IMR-90 (cell line): Measurements from ENCODE around the gene EXOC4. TPM values are rescaled to one million over a fixed set of nuclear protein-coding genes. Genes with fewer than 3 reads are reported as not detected.

Experiments used
- ATAC-seq: fragments of 200-7000 bp; cut with Tn5 transposase; 2 replicates; pipeline ENCODE4 v1.9.1; 2020; ENCODE audit warnings: low read depth, mild to moderate bottlenecking, moderate library complexity
- BruUV-seq: library from RNA; stranded (reverse); fragments of 400-500 nt; replicated peaks from 2 replicates; lab custom pipeline; 2021; lab: Mats Ljungman, UMichigan
- CTCF ChIA-PET: fragments of 300-600 bp; formaldehyde crosslinking; extraction: SDS; loops from one replicate; lab custom pipeline; 2021; ENCODE audit warnings: antibody characterized with exemption; lab: Yijun Ruan, JAX
- POLR2A ChIA-PET: fragments of 300-600 bp; sonication (Branson Sonifier 250); formaldehyde crosslinking; loops from one replicate; lab custom pipeline; 2022; ENCODE audit warnings: antibody characterized with exemption; ENCODE audit not compliant: unreplicated experiment; lab: Charles Lee
- DNase-seq: peaks from one replicate; pipeline ENCODE4 v3.0.0; 2013
- H2AFZ ChIP-seq: replicated peaks from 2 replicates; pipeline ENCODE3; 2013; ENCODE audit warnings: low read length, mild to moderate bottlenecking; ENCODE audit not compliant: poor library complexity
- H2AK5ac ChIP-seq: 2 replicates; pipeline ENCODE4 v1.6.1; 2013; ENCODE audit warnings: low read depth, low read length, inconsistent platforms
- H2AK9ac ChIP-seq: replicated peaks from 2 replicates; pipeline ENCODE3; 2013; ENCODE audit warnings: mild to moderate bottlenecking, low read depth, low read length, moderate library complexity; ENCODE audit not compliant: poor library complexity
- H2BK120ac ChIP-seq: 2 replicates; pipeline ENCODE4 v1.6.1; 2013; ENCODE audit warnings: low read depth, low read length, inconsistent platforms
- H2BK15ac ChIP-seq: 3 replicates; pipeline ENCODE4 v1.6.1; 2013; ENCODE audit warnings: low read depth, low read length, inconsistent platforms
- H2BK20ac ChIP-seq: 2 replicates; pipeline ENCODE4 v1.6.1; 2013; ENCODE audit warnings: low read depth, mild to moderate bottlenecking, inconsistent platforms, low read length, moderate library complexity
- H2BK5ac ChIP-seq: 2 replicates; pipeline ENCODE4 v1.6.1; 2013; ENCODE audit warnings: mild to moderate bottlenecking, low read depth, low read length, inconsistent platforms; ENCODE audit not compliant: poor library complexity, severe bottlenecking
- H3K14ac ChIP-seq: replicated peaks from 2 replicates; pipeline ENCODE4 v1.6.1; 2013; ENCODE audit warnings: low read depth, low read length, inconsistent platforms
- H3K18ac ChIP-seq: 2 replicates; pipeline ENCODE4 v1.6.1; 2013; ENCODE audit warnings: low read depth, low read length, control low read depth
- H3K23ac ChIP-seq: 2 replicates; pipeline ENCODE4 v1.6.1; 2013; ENCODE audit warnings: low read depth, low read length, inconsistent platforms
- H3K27ac ChIP-seq: 2 replicates; pipeline ENCODE4 v1.5.1; 2013; ENCODE audit warnings: mild to moderate bottlenecking, control low read depth, low read length; ENCODE audit not compliant: insufficient read depth
- H3K27me3 ChIP-seq: 2 replicates; pipeline ENCODE4 v1.6.1; 2013; ENCODE audit warnings: low read length; ENCODE audit not compliant: control insufficient read depth, insufficient read depth
- H3K36me3 ChIP-seq: 2 replicates; pipeline ENCODE4 v1.6.1; 2013; ENCODE audit warnings: low read length, mixed read lengths; ENCODE audit not compliant: control insufficient read depth, insufficient read depth
- H3K4ac ChIP-seq: 2 replicates; pipeline ENCODE4 v1.6.1; 2013; ENCODE audit warnings: low read depth, low read length, inconsistent platforms
- H3K4me1 ChIP-seq: 2 replicates; pipeline ENCODE4 v1.6.1; 2013; ENCODE audit warnings: low read length, mixed read lengths; ENCODE audit not compliant: control insufficient read depth, insufficient read depth
- H3K4me2 ChIP-seq: 2 replicates; pipeline ENCODE4 v1.6.1; 2013; ENCODE audit warnings: low read depth, mild to moderate bottlenecking, control low read depth, low read length, moderate library complexity
- H3K4me3 ChIP-seq: 2 replicates; pipeline ENCODE4 v1.5.1; 2013; ENCODE audit warnings: low read depth, mild to moderate bottlenecking, control low read depth, low read length, moderate library complexity; ENCODE audit not compliant: insufficient read depth
- H3K56ac ChIP-seq: 2 replicates; pipeline ENCODE4 v1.6.1; 2013; ENCODE audit warnings: low read length, inconsistent platforms; ENCODE audit not compliant: insufficient read depth; ENCODE audit errors: extremely low read depth
- H3K79me1 ChIP-seq, 2 experiments: 2 replicates each; pipeline ENCODE4 v1.6.1; 2013; ENCODE audit warnings: low read length in 2 of 2, inconsistent platforms in 1 of 2, low read depth in 1 of 2
- H3K9ac ChIP-seq: 2 replicates; pipeline ENCODE4 v1.6.1; 2013; ENCODE audit warnings: low read depth, low read length, control low read depth
- H3K9me1 ChIP-seq: 2 replicates; pipeline ENCODE4 v1.6.1; 2013; ENCODE audit warnings: low read length, inconsistent platforms; ENCODE audit not compliant: insufficient read depth
- H3K9me3 ChIP-seq: 2 replicates; pipeline ENCODE4 v1.6.1; 2013; ENCODE audit warnings: low read length; ENCODE audit not compliant: control insufficient read depth, insufficient read depth
- H4K20me1 ChIP-seq: 2 replicates; pipeline ENCODE4 v1.6.1; 2013; ENCODE audit warnings: low read length, inconsistent platforms; ENCODE audit not compliant: insufficient read depth
- H4K5ac ChIP-seq: 2 replicates; pipeline ENCODE4 v1.6.1; 2013; ENCODE audit warnings: mild to moderate bottlenecking, low read depth, low read length, control low read depth
- H4K8ac ChIP-seq, 2 experiments: 2 replicates each; pipeline ENCODE4 v1.6.1; 2013; ENCODE audit warnings: low read depth in 2 of 2, low read length in 2 of 2, control low read depth in 1 of 2, inconsistent platforms in 1 of 2
- H4K91ac ChIP-seq: 2 replicates; pipeline ENCODE4 v1.6.1; 2013; ENCODE audit warnings: low read depth, low read length, inconsistent platforms; ENCODE audit not compliant: insufficient read depth
- BHLHE40 ChIP-seq: fragments of 150-350 bp; IDR thresholded peaks from 2 replicates; pipeline ENCODE4 v1.6.1; 2016; ENCODE audit warnings: mild to moderate bottlenecking, low read depth, low read length
- CHD1 ChIP-seq: IDR thresholded peaks from 2 replicates; pipeline ENCODE4 v1.6.1; 2012; ENCODE audit warnings: low read depth, low read length, improper control_type of control experiment
- ELK1 ChIP-seq: fragments of 150-350 bp; IDR thresholded peaks from 2 replicates; pipeline ENCODE4 v1.6.1; 2016; ENCODE audit warnings: low read depth, mild to moderate bottlenecking, low read length, moderate library complexity, borderline replicate concordance
- MAZ ChIP-seq: IDR thresholded peaks from 2 replicates; pipeline ENCODE4 v1.6.1; 2012; ENCODE audit warnings: low read depth, mild to moderate bottlenecking, low read length, improper control_type of control experiment, moderate library complexity, borderline replicate concordance
- RAD21 ChIP-seq: IDR thresholded peaks from 2 replicates; pipeline ENCODE4 v1.6.1; 2012; ENCODE audit warnings: low read length, improper control_type of control experiment
- USF2 ChIP-seq: fragments of 150-350 bp; IDR thresholded peaks from 2 replicates; pipeline ENCODE4 v1.6.1; 2017; ENCODE audit warnings: mild to moderate bottlenecking, antibody characterized with exemption, low read length, low read depth
- WGBS, 2 experiments: methylation state at CpG; one replicate each; pipeline versions ENCODE4 v1.1.5 to v1.1.7; 2013; ENCODE audit warnings: missing lambda C conversion rate in 2 of 2; ENCODE audit not compliant: insufficient read length in 1 of 2; ENCODE audit errors: extremely low coverage in 2 of 2; 5-methylcytosine and 5-hydroxymethylcytosine counted together
- dilution Hi-C: fragments of 300-500 bp; cut with HindIII; formaldehyde crosslinking; loops from one replicate; pipeline ENCODE4 v1.14.3; 2018; ENCODE audit warnings: low sequenced_read_pairs; ENCODE audit not compliant: unreplicated experiment
- in situ Hi-C: fragments of 300-500 bp; cut with MboI; formaldehyde crosslinking; loops from 3 replicates; pipeline ENCODE4 v1.14.3; 2019; ENCODE audit warnings: low sequenced_read_pairs, inconsistent platforms, mixed read lengths
- intact Hi-C: fragments of 100-400 bp; cut with micrococcal nuclease; formaldehyde crosslinking; loops from 2 replicates; pipeline ENCODE4 v1.10.0; 2022
- polyA plus RNA-seq, 3 experiments: library from polyadenylated mRNA; depleted of rRNA; stranded (reverse); fragments of >200 nt; gene quantifications; 2 replicates each; pipeline ENCODE4 v1.2.3, GENCODE V29; 2012; ENCODE audit warnings: low replicate concordance in 1 of 3
- total RNA-seq: library from RNA; depleted of rRNA; stranded (reverse); fragments of >200 nt; gene quantifications from 2 replicates; pipeline ENCODE4 v1.2.3, GENCODE V29; 2012

The EXOC4 gene
- total and polyA plus RNA-seq, 2 of the 4 experiments (the other 2 are of a cell fraction), result 25.4 to 94.6 TPM

- Histone ChIP-seq H4K5ac (no peak overlapping the region), H3K4me1 (no peaks in the 10 kb centered on the region), H2AK9ac (no peak overlapping the region), H3K4me2 (no peak overlapping the region), H3K23ac (no peak overlapping the region), H3K4ac (no peak overlapping the region), H2BK120ac (no peak overlapping the region), H3K56ac (no peak overlapping the region), H3K9me3 (no peaks in the 10 kb centered on the region), H2BK5ac (no peak overlapping the region), H3K14ac (no peak overlapping the region), H2BK15ac (no peak overlapping the region), H2AK5ac (no peak overlapping the region), H3K18ac (no peak overlapping the region), H3K9me1 (no peaks in the 10 kb centered on the region; the same call in 1 of the 2 replicates), H3K4me3 (no peak overlapping the region), H4K91ac (no peak overlapping the region), H3K27ac (no peak overlapping the region), H3K36me3 (no peaks in the 10 kb centered on the region), H3K9ac (no peak overlapping the region), H2BK20ac (no peak overlapping the region), H4K8ac (no peak overlapping the region), H4K20me1 (no peaks in the 10 kb centered on the region), H3K27me3 (no peaks in the 10 kb centered on the region), H2AFZ (no peak overlapping the region), H3K79me1 (no peaks in the 10 kb centered on the region; a peak in 1 of 4 replicates)
- in situ Hi-C loops, result no loop called here
- dilution Hi-C loops, result no loop called here
- intact Hi-C loops, result no loop called here
- no peak for ATAC-seq
- 83% methylated on average over 2 of the region's 4 CpGs; no CpG with 5 or more reads in 1 of the 2 experiments for WGBS, 2 experiments
- BruUV-seq, result no TSS peak
- TF ChIP-seq MAZ (no peak), ELK1 (no peak), BHLHE40 (no peak), RAD21 (no peak), CHD1 (no peak), USF2 (no peak)
- no peak for DNase-seq
- POLR2A ChIA-PET, result no interaction called here
- CTCF ChIA-PET, result no interaction called here
These were observed 785.1 kb downstream of the EXOC4 start for GRCh38 chr7:134037991-134038390.
